H1 (cell line): ENCODE results near the gene PARM1. TPM values are rescaled to one million over a fixed set of nuclear protein-coding genes. Genes with fewer than 3 reads are reported as not detected.

Experiments used
- polyA plus RNA-seq, 7 experiments: library from polyadenylated mRNA; depleted of rRNA in 3 of 7; stranded (reverse) in 5 of 7; unstranded in 2 of 7; fragments of >200 nt in 5 of 7; fragments of 200-250 nt in 2 of 7; gene quantifications; 1 replicate in 5 of 7; 2 replicates in 1 of 7; 4 replicates in 1 of 7; pipeline versions ENCODE4 v1.2.1 to v1.2.3, GENCODE V29; 2011 to 2013; ENCODE audit warnings: missing spikeins in 2 of 7, mixed read lengths in 2 of 7
- total RNA-seq: library from RNA; stranded (reverse); fragmentation: NEBNext Ultra II Directional; extraction: Animal tissue kit (Norgen Biotek cat#: 25700); gene quantifications from 2 replicates; pipeline ENCODE4 v1.2.1, GENCODE V29; 2021
- TF ChIP-seq, protein P1 (sequence below): fragments of 300-600 bp; sonication (generic); IDR thresholded peaks from 2 replicates; pipeline ENCODE4 v1.7.1; 2012; ENCODE audit warnings: low read length, moderate library complexity, mild to moderate bottlenecking, inconsistent platforms; ENCODE audit not compliant: insufficient replicate concordance

The PARM1 gene
- total and polyA plus RNA-seq, 2 of the 8 experiments (the other 6 are each of a cell fraction or from before 2014, with no cell fraction given) = 2.0 to 5.3 TPM

DNA sequence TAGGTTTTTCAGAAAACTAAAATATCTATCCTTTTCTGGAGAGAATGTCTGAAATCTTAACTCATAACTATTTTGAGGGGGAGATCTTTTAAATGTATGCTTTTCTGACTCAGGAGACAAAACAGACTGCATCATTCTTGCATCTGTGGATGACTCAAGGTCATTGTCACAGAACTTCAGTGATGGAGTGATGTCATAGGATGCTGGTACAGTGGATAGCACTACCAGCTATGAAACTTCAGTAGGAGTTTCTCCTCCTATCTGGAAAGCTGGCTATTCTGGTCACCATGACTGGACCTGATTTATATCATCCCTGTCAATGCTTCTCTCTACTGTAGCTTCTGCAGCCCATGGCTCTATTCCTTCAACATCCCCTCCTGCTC lies 50.3 kb downstream of the PARM1 start (continued):
- TF ChIP-seq, protein P1, sequence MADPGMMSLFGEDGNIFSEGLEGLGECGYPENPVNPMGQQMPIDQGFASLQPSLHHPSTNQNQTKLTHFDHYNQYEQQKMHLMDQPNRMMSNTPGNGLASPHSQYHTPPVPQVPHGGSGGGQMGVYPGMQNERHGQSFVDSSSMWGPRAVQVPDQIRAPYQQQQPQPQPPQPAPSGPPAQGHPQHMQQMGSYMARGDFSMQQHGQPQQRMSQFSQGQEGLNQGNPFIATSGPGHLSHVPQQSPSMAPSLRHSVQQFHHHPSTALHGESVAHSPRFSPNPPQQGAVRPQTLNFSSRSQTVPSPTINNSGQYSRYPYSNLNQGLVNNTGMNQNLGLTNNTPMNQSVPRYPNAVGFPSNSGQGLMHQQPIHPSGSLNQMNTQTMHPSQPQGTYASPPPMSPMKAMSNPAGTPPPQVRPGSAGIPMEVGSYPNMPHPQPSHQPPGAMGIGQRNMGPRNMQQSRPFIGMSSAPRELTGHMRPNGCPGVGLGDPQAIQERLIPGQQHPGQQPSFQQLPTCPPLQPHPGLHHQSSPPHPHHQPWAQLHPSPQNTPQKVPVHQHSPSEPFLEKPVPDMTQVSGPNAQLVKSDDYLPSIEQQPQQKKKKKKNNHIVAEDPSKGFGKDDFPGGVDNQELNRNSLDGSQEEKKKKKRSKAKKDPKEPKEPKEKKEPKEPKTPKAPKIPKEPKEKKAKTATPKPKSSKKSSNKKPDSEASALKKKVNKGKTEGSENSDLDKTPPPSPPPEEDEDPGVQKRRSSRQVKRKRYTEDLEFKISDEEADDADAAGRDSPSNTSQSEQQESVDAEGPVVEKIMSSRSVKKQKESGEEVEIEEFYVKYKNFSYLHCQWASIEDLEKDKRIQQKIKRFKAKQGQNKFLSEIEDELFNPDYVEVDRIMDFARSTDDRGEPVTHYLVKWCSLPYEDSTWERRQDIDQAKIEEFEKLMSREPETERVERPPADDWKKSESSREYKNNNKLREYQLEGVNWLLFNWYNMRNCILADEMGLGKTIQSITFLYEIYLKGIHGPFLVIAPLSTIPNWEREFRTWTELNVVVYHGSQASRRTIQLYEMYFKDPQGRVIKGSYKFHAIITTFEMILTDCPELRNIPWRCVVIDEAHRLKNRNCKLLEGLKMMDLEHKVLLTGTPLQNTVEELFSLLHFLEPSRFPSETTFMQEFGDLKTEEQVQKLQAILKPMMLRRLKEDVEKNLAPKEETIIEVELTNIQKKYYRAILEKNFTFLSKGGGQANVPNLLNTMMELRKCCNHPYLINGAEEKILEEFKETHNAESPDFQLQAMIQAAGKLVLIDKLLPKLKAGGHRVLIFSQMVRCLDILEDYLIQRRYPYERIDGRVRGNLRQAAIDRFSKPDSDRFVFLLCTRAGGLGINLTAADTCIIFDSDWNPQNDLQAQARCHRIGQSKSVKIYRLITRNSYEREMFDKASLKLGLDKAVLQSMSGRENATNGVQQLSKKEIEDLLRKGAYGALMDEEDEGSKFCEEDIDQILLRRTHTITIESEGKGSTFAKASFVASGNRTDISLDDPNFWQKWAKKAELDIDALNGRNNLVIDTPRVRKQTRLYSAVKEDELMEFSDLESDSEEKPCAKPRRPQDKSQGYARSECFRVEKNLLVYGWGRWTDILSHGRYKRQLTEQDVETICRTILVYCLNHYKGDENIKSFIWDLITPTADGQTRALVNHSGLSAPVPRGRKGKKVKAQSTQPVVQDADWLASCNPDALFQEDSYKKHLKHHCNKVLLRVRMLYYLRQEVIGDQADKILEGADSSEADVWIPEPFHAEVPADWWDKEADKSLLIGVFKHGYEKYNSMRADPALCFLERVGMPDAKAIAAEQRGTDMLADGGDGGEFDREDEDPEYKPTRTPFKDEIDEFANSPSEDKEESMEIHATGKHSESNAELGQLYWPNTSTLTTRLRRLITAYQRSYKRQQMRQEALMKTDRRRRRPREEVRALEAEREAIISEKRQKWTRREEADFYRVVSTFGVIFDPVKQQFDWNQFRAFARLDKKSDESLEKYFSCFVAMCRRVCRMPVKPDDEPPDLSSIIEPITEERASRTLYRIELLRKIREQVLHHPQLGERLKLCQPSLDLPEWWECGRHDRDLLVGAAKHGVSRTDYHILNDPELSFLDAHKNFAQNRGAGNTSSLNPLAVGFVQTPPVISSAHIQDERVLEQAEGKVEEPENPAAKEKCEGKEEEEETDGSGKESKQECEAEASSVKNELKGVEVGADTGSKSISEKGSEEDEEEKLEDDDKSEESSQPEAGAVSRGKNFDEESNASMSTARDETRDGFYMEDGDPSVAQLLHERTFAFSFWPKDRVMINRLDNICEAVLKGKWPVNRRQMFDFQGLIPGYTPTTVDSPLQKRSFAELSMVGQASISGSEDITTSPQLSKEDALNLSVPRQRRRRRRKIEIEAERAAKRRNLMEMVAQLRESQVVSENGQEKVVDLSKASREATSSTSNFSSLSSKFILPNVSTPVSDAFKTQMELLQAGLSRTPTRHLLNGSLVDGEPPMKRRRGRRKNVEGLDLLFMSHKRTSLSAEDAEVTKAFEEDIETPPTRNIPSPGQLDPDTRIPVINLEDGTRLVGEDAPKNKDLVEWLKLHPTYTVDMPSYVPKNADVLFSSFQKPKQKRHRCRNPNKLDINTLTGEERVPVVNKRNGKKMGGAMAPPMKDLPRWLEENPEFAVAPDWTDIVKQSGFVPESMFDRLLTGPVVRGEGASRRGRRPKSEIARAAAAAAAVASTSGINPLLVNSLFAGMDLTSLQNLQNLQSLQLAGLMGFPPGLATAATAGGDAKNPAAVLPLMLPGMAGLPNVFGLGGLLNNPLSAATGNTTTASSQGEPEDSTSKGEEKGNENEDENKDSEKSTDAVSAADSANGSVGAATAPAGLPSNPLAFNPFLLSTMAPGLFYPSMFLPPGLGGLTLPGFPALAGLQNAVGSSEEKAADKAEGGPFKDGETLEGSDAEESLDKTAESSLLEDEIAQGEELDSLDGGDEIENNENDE = no peak
- TF ChIP-seq, all 59 proteins: peak for 0
